H4 (cell line): Measurements from ENCODE around the gene CLDND1. TPM values are rescaled to one million over a fixed set of nuclear protein-coding genes. Genes with fewer than 3 reads are reported as not detected.

ENCODE experiments used
- DNase-seq: peaks from one replicate; pipeline ENCODE4 v3.0.0-alpha.2; 2015; ENCODE audit warnings: low spot score
- total RNA-seq: library from RNA; depleted of rRNA; stranded (reverse); fragments of >200 nt; shearing (Covaris generic); gene quantifications from 2 replicates; pipeline ENCODE4 v1.2.3, GENCODE V29; 2014; rRNA removed

The CLDND1 gene
- total RNA-seq, 1 experiment from 2014 or later, result 200 TPM

DNA sequence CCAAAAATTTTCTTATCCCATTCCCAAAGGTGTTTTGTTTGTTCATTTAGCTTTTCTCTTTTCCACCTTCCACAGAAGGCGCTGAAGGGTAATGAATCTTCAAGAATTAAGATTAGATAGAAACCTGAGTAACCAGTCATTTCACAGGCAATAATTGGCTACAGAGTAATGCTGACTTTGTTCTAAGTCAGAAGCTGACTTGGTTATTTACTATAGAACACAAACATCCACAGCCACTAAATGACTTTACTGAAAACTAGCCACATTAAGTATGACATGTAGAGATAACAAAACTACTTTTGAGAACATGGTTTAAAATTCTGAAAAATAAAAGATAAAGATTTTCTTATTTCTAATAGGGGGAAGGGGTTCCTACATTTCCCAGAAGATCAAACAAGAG, 7.8 kb downstream of the CLDND1 start:
- no peak for DNase-seq

DNA sequence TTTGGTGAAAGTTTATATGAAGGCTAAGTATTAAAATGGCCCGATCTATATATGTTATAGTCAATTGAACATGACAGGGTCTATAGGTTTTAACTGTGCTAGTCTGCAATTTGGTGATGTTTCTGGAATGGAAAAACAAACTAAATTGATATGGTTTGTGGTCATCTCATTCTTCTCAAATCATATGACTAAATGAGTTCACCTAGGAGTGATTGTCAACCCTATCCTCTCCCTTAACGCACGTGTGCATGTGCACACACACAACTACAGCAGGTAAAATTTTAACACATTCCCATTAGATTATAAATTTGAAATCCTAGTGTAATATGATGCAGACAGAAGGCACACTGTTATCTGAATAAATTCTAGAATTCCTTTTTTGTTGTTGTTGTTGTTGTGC, 9.0 kb downstream of the CLDND1 start:
- DNase-seq, result no peak

DNA sequence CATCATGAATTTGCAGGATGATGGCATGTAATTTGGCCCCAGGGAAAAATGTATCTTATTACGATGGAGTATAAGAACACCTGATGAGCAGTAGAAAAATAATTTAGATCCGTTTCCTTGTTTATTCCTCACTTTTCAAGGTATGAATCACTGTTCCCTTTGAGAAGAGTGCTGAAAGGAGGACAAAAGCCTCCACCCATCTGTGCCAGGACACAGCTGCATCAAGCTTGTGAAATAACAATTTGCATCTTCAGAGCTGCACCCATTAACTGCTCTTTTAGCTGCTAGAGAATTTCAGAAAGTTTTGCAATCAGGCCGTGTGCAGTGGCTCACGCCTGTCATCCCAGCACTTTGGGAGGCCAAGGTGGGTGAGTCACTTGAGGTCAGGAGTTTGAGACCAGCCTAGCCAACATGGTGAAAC, 9.6 kb downstream of the CLDND1 start:
- peak; percentile 67 for DNase-seq

GRCh38 chr3:98512576-98512975, 10.1 kb downstream of the CLDND1 start:
- no peak for DNase-seq

GRCh38 chr3:98508582-98508981, 14.1 kb downstream of the CLDND1 start:
- no peak for DNase-seq

DNA sequence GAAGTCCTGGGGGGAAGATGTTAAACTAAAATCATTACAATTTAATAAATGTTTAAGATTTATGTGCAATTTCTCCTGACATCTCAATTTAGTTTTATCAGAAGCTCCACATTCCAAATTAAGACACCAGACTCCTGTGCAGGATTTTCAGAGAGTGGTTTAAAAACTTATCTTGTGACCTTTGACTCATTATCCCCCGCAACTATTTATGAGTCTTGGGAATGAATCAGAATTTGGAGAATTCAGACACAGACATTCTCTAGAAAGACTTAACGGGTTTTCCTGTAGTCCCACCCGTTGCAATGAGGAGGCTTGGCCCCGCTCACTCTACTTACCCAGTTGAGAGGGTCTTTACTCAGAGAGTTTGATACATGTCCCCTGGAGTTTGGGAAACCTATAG, 18.2 kb downstream of the CLDND1 start:
- DNase-seq, result no peak

- no peak for DNase-seq
Observed at GRCh38 chr3:98501863-98502576, 20.7 kb downstream of the CLDND1 start.

DNA sequence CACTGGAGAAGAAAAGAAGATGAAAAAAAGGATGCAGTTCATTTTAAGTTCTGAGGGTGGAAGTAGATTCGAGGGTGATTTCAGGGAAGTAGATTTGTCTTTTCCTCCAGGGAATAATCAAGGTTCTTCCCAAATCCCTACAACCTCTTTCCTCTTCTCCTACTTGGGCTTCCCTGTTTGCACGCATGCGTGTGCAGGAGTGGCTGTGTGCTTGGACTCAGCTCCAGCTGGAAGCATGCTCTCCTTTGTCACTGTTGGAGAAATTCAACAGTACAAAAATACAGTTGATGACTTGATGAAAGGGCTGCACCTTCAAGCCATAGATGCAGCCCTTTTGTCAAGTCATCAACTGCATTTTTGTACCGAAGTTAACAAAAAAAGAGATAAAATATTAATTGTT, 21.4 kb downstream of the CLDND1 start:
- no peak for DNase-seq

- DNase-seq, result no peak
Observed at GRCh38 chr3:98500019-98500418, 22.7 kb downstream of the CLDND1 start.

- DNase-seq, result no peak
Observed at GRCh38 chr3:98497381-98497780, 25.3 kb downstream of the CLDND1 start, which contains the start of gene OR5K2. OR5K2 (plus strand) TSS chr3:98497681; CDS start chr3:98497681, 0 bp downstream.

DNA sequence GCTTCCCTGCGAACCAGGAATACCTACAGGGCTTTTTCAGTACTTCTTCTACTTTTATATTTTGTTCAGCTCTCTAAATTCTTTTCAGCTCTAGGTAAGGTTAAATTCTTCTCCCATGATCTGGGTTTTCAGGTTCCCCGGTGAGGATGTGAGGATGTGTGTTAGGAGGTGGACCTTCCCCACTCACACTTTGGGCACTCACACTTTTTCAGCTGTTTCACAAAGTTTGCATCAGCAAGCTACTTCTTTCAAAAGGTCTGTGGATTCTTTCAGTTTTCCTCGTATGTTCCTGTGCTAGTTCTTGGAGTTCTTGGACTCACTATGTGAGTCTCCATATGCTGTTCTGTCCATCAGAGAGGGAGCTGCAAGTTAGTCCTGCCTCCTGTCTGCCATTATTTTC, 39.1 kb downstream of the CLDND1 start:
- no peak for DNase-seq

- DNase-seq, result no peak
Observed at GRCh38 chr3:98482717-98483482, 39.8 kb downstream of the CLDND1 start.

Other genes starting within 250 kb of the CLDND1 start
- gene OR5H2, start 240.4 kb downstream of the CLDND1 start, total RNA-seq, result not detected in 2 replicates
- gene OR5K4, start 169.0 kb downstream of the CLDND1 start, total RNA-seq, result not detected in 2 replicates
- not detected in 2 replicates for gene OR5K3, start 132.2 kb downstream of the CLDND1 start, total RNA-seq
- gene OR5K1, start 59.7 kb downstream of the CLDND1 start, total RNA-seq, result not detected in 2 replicates
- gene OR5K2, start 25.2 kb downstream of the CLDND1 start, total RNA-seq, result not detected in 2 replicates
- 0.06 TPM in 1 of 2 replicates, not detected in the other for gene GPR15, start 9.1 kb upstream of the CLDND1 start, total RNA-seq
- 31.6 and 39.9 TPM in 2 replicates for gene CPOX, start 70.7 kb upstream of the CLDND1 start, total RNA-seq
- gene ST3GAL6, start 240.4 kb upstream of the CLDND1 start, total RNA-seq, result 4.6 and 11.9 TPM in 2 replicates